Measurements from ENCODE around the gene CD320. TPM values are rescaled to one million over a fixed set of nuclear protein-coding genes. Genes with fewer than 3 reads are reported as not detected.

Gene CD320
- total and polyA plus RNA-seq, 2 of the 8 experiments (the other 6 are each of a cell fraction or from before 2014, with no cell fraction given), result 80.4 to 157 TPM

- Histone ChIP-seq H3K4me2 (ENCODE audit: insufficient read depth in 1 of 2, low read depth in 2 of 2, low read length in 2 of 2) (no peak overlapping the region), H4K20me1 (replicated peaks in 1 of 2; ENCODE audit: control insufficient read depth in 1 of 2, insufficient read depth in 2 of 2, low read length in 2 of 2) (peaks cover 0 to 2% of the 10 kb centered on the region in 2 experiments), H3K27me3 (replicated peaks in 1 of 4; ENCODE audit: control insufficient read depth in 3 of 4, extremely low read depth in 1 of 4, insufficient read depth in 3 of 4, low read length in 3 of 4) (no peaks in the 10 kb centered on the region), H3K36me3 (ENCODE audit: control insufficient read depth in 2 of 4, insufficient read depth in 4 of 4, low read length in 3 of 4) (peaks cover 4 to 18% (median 11%) of the 10 kb centered on the region in 4 experiments; a peak in 7 of 8 replicates), H3K9ac (replicated peaks in 1 of 4; ENCODE audit: extremely low read depth in 1 of 4, low read depth in 3 of 4, low read length in 3 of 4) (no peak overlapping the region), H4K5ac (ENCODE audit: insufficient read length, low read depth, low read length) (no peak overlapping the region), H3K14ac (ENCODE audit: insufficient read length) (no peak overlapping the region), H2AK5ac (ENCODE audit: low read depth, low read length) (no peak overlapping the region), H3K23me2 (ENCODE audit: low read depth, low read length) (no peaks in the 10 kb centered on the region), H3K4me1 (replicated peaks in 1 of 4; ENCODE audit: control insufficient read depth in 3 of 4, insufficient read depth in 4 of 4, low read length in 3 of 4) (peaks cover 0 to 4% (median 0%) of the 10 kb centered on the region in 4 experiments; a peak in 2 of 7 replicates), H2BK20ac (ENCODE audit: low read length) (no peak overlapping the region), H2BK15ac (ENCODE audit: low read length) (no peak overlapping the region), H3K4me3 (ENCODE audit: extremely low read depth in 1 of 4, insufficient read depth in 2 of 4, low read depth in 3 of 4, low read length in 4 of 4) (no peak overlapping the region), H3K27ac (ENCODE audit: low read depth, low read length) (no peak overlapping the region), H3K56ac (replicated peaks; ENCODE audit: insufficient read length, low read depth, low read length) (no peak overlapping the region), H4K8ac (ENCODE audit: extremely low read depth, insufficient read depth, low read length) (no peak overlapping the region), H3K9me3 (ENCODE audit: insufficient read depth in 2 of 2, low read depth in 1 of 2, low read length in 1 of 2) (no peaks in the 10 kb centered on the region), H2AFZ (ENCODE audit: low read length) (no peak overlapping the region), H3K79me1 (ENCODE audit: low read depth, low read length) (no peaks in the 10 kb centered on the region), H4K91ac (replicated peaks; ENCODE audit: insufficient read length, low read length) (no peak overlapping the region), H2BK12ac (ENCODE audit: low read depth, low read length) (no peak overlapping the region), H3K4ac (replicated peaks; ENCODE audit: insufficient read length, low read depth, low read length) (no peak overlapping the region), H3K79me2 (ENCODE audit: control insufficient read depth in 1 of 2, insufficient read depth in 2 of 2, low read length in 2 of 2) (no peaks in the 10 kb centered on the region), H2BK120ac (replicated peaks; ENCODE audit: low read depth, low read length) (no peak overlapping the region), H3K18ac (ENCODE audit: extremely low read depth, low read length) (no peak overlapping the region), H2BK5ac (ENCODE audit: low read depth, low read length) (no peak overlapping the region), H3K23ac (ENCODE audit: insufficient read length) (no peak overlapping the region)
- ChIA-PET POLR2A (ENCODE audit: partially characterized antibody) (interaction anchor here (0.8 to 1.6 kb wide), 4 partner anchors 8 to 187 kb away, joined by 3 to 6 read pairs (median 3); partner anchors contain the start of genes NDUFA7 and RPS28), CTCF (ENCODE audit: partially characterized antibody) (no interaction called here)
- 97% methylated on average over 6 of the region's 6 CpGs; no CpG with 5 or more reads in 1 of the 2 experiments for WGBS, 2 experiments (ENCODE audit: extremely low coverage in 1 of 2, insufficient coverage in 1 of 2, insufficient read length in 1 of 2, insufficient replicate concordance in 2 of 2, low coverage in 1 of 2, low lambda C conversion rate in 2 of 2, missing lambda C conversion rate in 1 of 2)
- DNase-seq (ENCODE audit: low read depth in 1 of 2, low spot score in 2 of 2), result peak in 1 of 2 experiments; percentile 40
- FAIRE-seq, result no peak
- TF ChIP-seq NRF1 (IDR thresholded peaks at IDR 0.05; ENCODE audit: low read depth, low read length) (no peak), BCL11A (IDR thresholded peaks at IDR 0.05; ENCODE audit: low read depth in 2 of 2, low read length in 2 of 2) (no peak), CHD2 (IDR thresholded peaks at IDR 0.05; ENCODE audit: low read length) (no peak), TAF1 (IDR thresholded peaks at IDR 0.05; ENCODE audit: low read depth, low read length) (no peak), MAX (IDR thresholded peaks at IDR 0.05) (no peak), ATF3 (IDR thresholded peaks at IDR 0.05; ENCODE audit: insufficient read depth, low read depth, low read length) (no peak), CTBP2 (IDR thresholded peaks at IDR 0.05; ENCODE audit: borderline replicate concordance, insufficient read depth, insufficient read length, low read length) (no peak), PHF8 (conservative IDR thresholded peaks at IDR 0.05; ENCODE audit: low read depth, low read length) (no peak), USF2 (IDR thresholded peaks at IDR 0.05; ENCODE audit: low read length) (no peak), TBP (IDR thresholded peaks at IDR 0.05; ENCODE audit: low read depth, low read length) (no peak), RAD21 (IDR thresholded peaks at IDR 0.05 in 1 of 2, conservative IDR thresholded peaks at IDR 0.05 in 1 of 2; ENCODE audit: low read depth in 2 of 2, low read length in 2 of 2) (no peak)
Observed at GRCh38 chr19:8262431-8262830, 45.7 kb downstream of the CD320 start.

Data from H1 (cell line).